ENCODE data around the gene OTULINL.

Gene OTULINL

GRCh38 chr5:14571901-14572300 is 9.7 kb upstream of the OTULINL start:
- no peak overlapping the region for H3K4ac ChIP-seq (ENCODE audit: low read depth, low read length)
- no peak overlapping the region for H3K23ac ChIP-seq (ENCODE audit: low read length)
- H3K4me3 ChIP-seq (ENCODE audit: low read depth, low read length), result no peak overlapping the region
- no peak overlapping the region for H2BK12ac ChIP-seq (ENCODE audit: low read length)
- H3K18ac ChIP-seq (ENCODE audit: low read length), result no peak overlapping the region
- no CpG with 5 or more reads among the region's 1 CpG for WGBS (ENCODE audit: extremely low coverage, insufficient coverage, insufficient read length)
- no peak overlapping the region for H3K9ac ChIP-seq (ENCODE audit: low read length)
- no peak overlapping the region for H2BK120ac ChIP-seq (ENCODE audit: insufficient read depth, low read length, poor library complexity)
- no peak overlapping the region for H3K4me2 ChIP-seq (ENCODE audit: low read length)
- no peaks in the 10 kb centered on the region for H3K4me1 ChIP-seq (ENCODE audit: control insufficient read depth in 1 of 2, insufficient read depth in 2 of 2, low read length in 2 of 2)
- H3K36me3 ChIP-seq (ENCODE audit: control insufficient read depth in 1 of 2, insufficient read depth in 2 of 2, low read length in 2 of 2), result no peaks in the 10 kb centered on the region
- H2AFZ ChIP-seq (ENCODE audit: insufficient read depth, low read length, poor library complexity), result no peak overlapping the region
- no peak overlapping the region for H3K14ac ChIP-seq (ENCODE audit: low read length)
- no peak overlapping the region for H4K91ac ChIP-seq (ENCODE audit: low read depth, low read length)
- no peaks in the 10 kb centered on the region for H3K79me1 ChIP-seq (ENCODE audit: low read length)
- no peaks in the 10 kb centered on the region for H3K27me3 ChIP-seq (ENCODE audit: insufficient read depth, low read length)
- no peak overlapping the region for H3K27ac ChIP-seq (ENCODE audit: low read depth, low read length)
- H4K8ac ChIP-seq (ENCODE audit: low read depth, low read length), result no peak overlapping the region
- no peak overlapping the region for H2BK5ac ChIP-seq (ENCODE audit: low read depth, low read length, poor library complexity)
- H3K9me3 ChIP-seq (ENCODE audit: insufficient read depth, low read depth, low read length), result no peaks in the 10 kb centered on the region
- no peaks in the 10 kb centered on the region for H3K79me2 ChIP-seq (ENCODE audit: control insufficient read depth, insufficient read depth, low read length, poor library complexity)
- H2AK5ac ChIP-seq (ENCODE audit: low read length), result no peak overlapping the region
- DNase-seq, result no peak
- no peak overlapping the region for H4K12ac ChIP-seq (ENCODE audit: low read depth, low read length)

GRCh38 chr5:14572385-14572784 is 9.2 kb upstream of the OTULINL start:
- H3K36me3 ChIP-seq (ENCODE audit: control insufficient read depth in 1 of 2, insufficient read depth in 2 of 2, low read length in 2 of 2), result no peaks in the 10 kb centered on the region
- H2AFZ ChIP-seq (ENCODE audit: insufficient read depth, low read length, poor library complexity), result no peak overlapping the region
- no peaks in the 10 kb centered on the region for H3K27me3 ChIP-seq (ENCODE audit: insufficient read depth, low read length)
- H3K79me1 ChIP-seq (ENCODE audit: low read length), result no peaks in the 10 kb centered on the region
- H2BK12ac ChIP-seq (ENCODE audit: low read length), result no peak overlapping the region
- H3K4ac ChIP-seq (ENCODE audit: low read depth, low read length), result no peak overlapping the region
- no peak for DNase-seq
- no peak overlapping the region for H4K8ac ChIP-seq (ENCODE audit: low read depth, low read length)
- no peak overlapping the region for H3K4me3 ChIP-seq (ENCODE audit: low read depth, low read length)
- no peak overlapping the region for H2BK120ac ChIP-seq (ENCODE audit: insufficient read depth, low read length, poor library complexity)
- no peaks in the 10 kb centered on the region for H3K4me1 ChIP-seq (ENCODE audit: control insufficient read depth in 1 of 2, insufficient read depth in 2 of 2, low read length in 2 of 2)
- no peak overlapping the region for H3K23ac ChIP-seq (ENCODE audit: low read length)
- no peak overlapping the region for H3K18ac ChIP-seq (ENCODE audit: low read length)
- no peak overlapping the region for H2AK5ac ChIP-seq (ENCODE audit: low read length)
- no peaks in the 10 kb centered on the region for H3K9me3 ChIP-seq (ENCODE audit: insufficient read depth, low read depth, low read length)
- no peak overlapping the region for H3K9ac ChIP-seq (ENCODE audit: low read length)
- H3K27ac ChIP-seq (ENCODE audit: low read depth, low read length), result no peak overlapping the region
- H4K12ac ChIP-seq (ENCODE audit: low read depth, low read length), result no peak overlapping the region
- H3K14ac ChIP-seq (ENCODE audit: low read length), result no peak overlapping the region
- H3K79me2 ChIP-seq (ENCODE audit: control insufficient read depth, insufficient read depth, low read length, poor library complexity), result no peaks in the 10 kb centered on the region
- H3K4me2 ChIP-seq (ENCODE audit: low read length), result no peak overlapping the region
- no peak overlapping the region for H2BK5ac ChIP-seq (ENCODE audit: low read depth, low read length, poor library complexity)
- no peak overlapping the region for H4K91ac ChIP-seq (ENCODE audit: low read depth, low read length)

- H2BK120ac ChIP-seq (ENCODE audit: insufficient read depth, low read length, poor library complexity), result no peak overlapping the region
- no peak overlapping the region for H2BK12ac ChIP-seq (ENCODE audit: low read length)
- H4K12ac ChIP-seq (ENCODE audit: low read depth, low read length), result no peak overlapping the region
- no peaks in the 10 kb centered on the region for H3K27me3 ChIP-seq (ENCODE audit: insufficient read depth, low read length)
- H3K4me3 ChIP-seq (ENCODE audit: low read depth, low read length), result no peak overlapping the region
- no peak overlapping the region for H3K14ac ChIP-seq (ENCODE audit: low read length)
- no peak overlapping the region for H4K8ac ChIP-seq (ENCODE audit: low read depth, low read length)
- no peaks in the 10 kb centered on the region for H3K4me1 ChIP-seq (ENCODE audit: control insufficient read depth in 1 of 2, insufficient read depth in 2 of 2, low read length in 2 of 2)
- H2BK5ac ChIP-seq (ENCODE audit: low read depth, low read length, poor library complexity), result no peak overlapping the region
- H2AFZ ChIP-seq (ENCODE audit: insufficient read depth, low read length, poor library complexity), result no peak overlapping the region
- H3K79me1 ChIP-seq (ENCODE audit: low read length), result no peaks in the 10 kb centered on the region
- H3K4me2 ChIP-seq (ENCODE audit: low read length), result no peak overlapping the region
- H3K27ac ChIP-seq (ENCODE audit: low read depth, low read length), result no peak overlapping the region
- H2AK5ac ChIP-seq (ENCODE audit: low read length), result no peak overlapping the region
- no peak overlapping the region for H3K9ac ChIP-seq (ENCODE audit: low read length)
- H3K79me2 ChIP-seq (ENCODE audit: control insufficient read depth, insufficient read depth, low read length, poor library complexity), result no peaks in the 10 kb centered on the region
- no peak overlapping the region for H3K18ac ChIP-seq (ENCODE audit: low read length)
- WGBS (ENCODE audit: extremely low coverage, insufficient coverage, insufficient read length), result no CpG with 5 or more reads among the region's 4 CpGs
- H3K36me3 ChIP-seq (ENCODE audit: control insufficient read depth in 1 of 2, insufficient read depth in 2 of 2, low read length in 2 of 2), result no peaks in the 10 kb centered on the region
- no peak overlapping the region for H3K4ac ChIP-seq (ENCODE audit: low read depth, low read length)
- no peak for DNase-seq
- H3K9me3 ChIP-seq (ENCODE audit: insufficient read depth, low read depth, low read length), result no peaks in the 10 kb centered on the region
- no peak overlapping the region for H3K23ac ChIP-seq (ENCODE audit: low read length)
- H4K91ac ChIP-seq (ENCODE audit: low read depth, low read length), result no peak overlapping the region
These were observed 8.8 kb upstream of the OTULINL start for GRCh38 chr5:14572836-14573235.

GRCh38 chr5:14574096-14574495 is 7.5 kb upstream of the OTULINL start:
- Histone ChIP-seq H3K9me3 (ENCODE audit: insufficient read depth, low read depth, low read length) (no peaks in the 10 kb centered on the region), H2AK5ac (ENCODE audit: low read length) (no peak overlapping the region), H2BK5ac (ENCODE audit: low read depth, low read length, poor library complexity) (no peak overlapping the region), H3K18ac (ENCODE audit: low read length) (no peak overlapping the region), H4K8ac (ENCODE audit: low read depth, low read length) (no peak overlapping the region), H2AFZ (ENCODE audit: insufficient read depth, low read length, poor library complexity) (no peak overlapping the region), H3K4me3 (ENCODE audit: low read depth, low read length) (no peak overlapping the region), H3K4me1 (ENCODE audit: control insufficient read depth in 1 of 2, insufficient read depth in 2 of 2, low read length in 2 of 2) (no peaks in the 10 kb centered on the region), H3K23ac (ENCODE audit: low read length) (no peak overlapping the region), H4K91ac (ENCODE audit: low read depth, low read length) (no peak overlapping the region), H2BK120ac (ENCODE audit: insufficient read depth, low read length, poor library complexity) (no peak overlapping the region), H3K36me3 (ENCODE audit: control insufficient read depth in 1 of 2, insufficient read depth in 2 of 2, low read length in 2 of 2) (no peaks in the 10 kb centered on the region), H2BK12ac (ENCODE audit: low read length) (no peak overlapping the region), H3K27ac (ENCODE audit: low read depth, low read length) (no peak overlapping the region), H3K79me2 (ENCODE audit: control insufficient read depth, insufficient read depth, low read length, poor library complexity) (no peaks in the 10 kb centered on the region), H3K9ac (ENCODE audit: low read length) (no peak overlapping the region), H3K4ac (ENCODE audit: low read depth, low read length) (no peak overlapping the region), H3K14ac (ENCODE audit: low read length) (no peak overlapping the region), H3K4me2 (ENCODE audit: low read length) (no peak overlapping the region), H4K12ac (ENCODE audit: low read depth, low read length) (no peak overlapping the region), H3K27me3 (ENCODE audit: insufficient read depth, low read length) (no peaks in the 10 kb centered on the region), H3K79me1 (ENCODE audit: low read length) (no peaks in the 10 kb centered on the region)
- no CpG with 5 or more reads among the region's 3 CpGs for WGBS (ENCODE audit: extremely low coverage, insufficient coverage, insufficient read length)
- no peak for DNase-seq

All from trophoblast cell (in vitro differentiated cells and primary cell).